HAP-1 (cell line): ENCODE data around the gene TBC1D7.

ENCODE experiments used
- DNase-seq, 2 experiments: peaks; one replicate each; pipeline ENCODE4 v3.0.0-alpha.2; 2016 to 2020; ENCODE audit warnings: low spot score in 2 of 2
- H3K27me3 ChIP-seq: fragments of 250-450 bp; sonication (Bioruptor Pico); 2 replicates; pipeline ENCODE4 v1.5.1; 2020; ENCODE audit warnings: low read depth, mild to moderate bottlenecking, moderate library complexity
- H3K36me3 ChIP-seq: fragments of 250-450 bp; sonication (Bioruptor Pico); replicated peaks from 2 replicates; pipeline ENCODE4 v1.5.1; 2020; ENCODE audit warnings: mild to moderate bottlenecking
- H3K4me1 ChIP-seq: fragments of 250-450 bp; sonication (Bioruptor Pico); 2 replicates; pipeline ENCODE4 v1.5.1; 2020; ENCODE audit warnings: mild to moderate bottlenecking
- H3K4me3 ChIP-seq: fragments of 250-450 bp; sonication (Bioruptor Pico); 2 replicates; pipeline ENCODE4 v1.5.1; 2020; ENCODE audit warnings: mild to moderate bottlenecking, moderate library complexity
- H3K9me3 ChIP-seq: fragments of 250-450 bp; sonication (Bioruptor Pico); 2 replicates; pipeline ENCODE4 v1.5.1; 2020; ENCODE audit warnings: mild to moderate bottlenecking, moderate library complexity
- in situ Hi-C: fragments of 300-500 bp; cut with MboI; formaldehyde crosslinking; loops from 3 replicates; pipeline ENCODE4 v1.14.3; 2020; ENCODE audit warnings: low sequenced_read_pairs, inconsistent platforms, mixed read lengths

TBC1D7 gene

GRCh38 chr6:13365320-13365719, 37.0 kb upstream of the TBC1D7 start:
- H3K4me1 ChIP-seq, result no peaks in the 10 kb centered on the region
- H3K4me3 ChIP-seq, result no peak overlapping the region
- no peaks in the 10 kb centered on the region for H3K27me3 ChIP-seq
- in situ Hi-C loops, result no loop called here
- no peak for DNase-seq
- H3K36me3 ChIP-seq, result no peaks in the 10 kb centered on the region
- H3K9me3 ChIP-seq, result no peaks in the 10 kb centered on the region

- no peaks in the 10 kb centered on the region for H3K27me3 ChIP-seq
- no peak overlapping the region for H3K4me3 ChIP-seq
- no peak for DNase-seq
- no peaks in the 10 kb centered on the region for H3K9me3 ChIP-seq
- in situ Hi-C loops, result no loop called here
- H3K36me3 ChIP-seq, result no peaks in the 10 kb centered on the region
- no peaks in the 10 kb centered on the region for H3K4me1 ChIP-seq
Observed at GRCh38 chr6:13364842-13365241, 36.5 kb upstream of the TBC1D7 start.

GRCh38 chr6:13362412-13362811, 34.1 kb upstream of the TBC1D7 start:
- Histone ChIP-seq H3K4me3 (no peak overlapping the region), H3K27me3 (no peaks in the 10 kb centered on the region), H3K36me3 (no peaks in the 10 kb centered on the region), H3K4me1 (no peaks in the 10 kb centered on the region), H3K9me3 (no peaks in the 10 kb centered on the region)
- DNase-seq, result no peak
- in situ Hi-C loops, result no loop called here

GRCh38 chr6:13360671-13361540, 32.6 kb upstream of the TBC1D7 start:
- peaks cover 9% of the 10 kb centered on the region; the same call in 1 of the 2 replicates for H3K4me1 ChIP-seq
- DNase-seq, result no peak

GRCh38 chr6:13359287-13359686, 30.9 kb upstream of the TBC1D7 start:
- Histone ChIP-seq H3K27me3 (no peaks in the 10 kb centered on the region), H3K9me3 (no peaks in the 10 kb centered on the region), H3K36me3 (no peaks in the 10 kb centered on the region), H3K4me3 (no peak overlapping the region), H3K4me1 (peaks cover 13% of the 10 kb centered on the region; the same call in 1 of the 2 replicates)
- in situ Hi-C loops, result no loop called here
- DNase-seq, result no peak

More at GRCh38 chr6:13360671-13361540, 32.6 kb upstream of the TBC1D7 start:
- Histone ChIP-seq H3K36me3 (no peaks in the 10 kb centered on the region), H3K4me3 (no peak overlapping the region), H3K9me3 (no peaks in the 10 kb centered on the region), H3K27me3 (no peaks in the 10 kb centered on the region)
- in situ Hi-C loops, result no loop called here

- Histone ChIP-seq H3K27me3 (no peaks in the 10 kb centered on the region), H3K4me3 (no peak overlapping the region), H3K36me3 (no peaks in the 10 kb centered on the region), H3K9me3 (no peaks in the 10 kb centered on the region), H3K4me1 (peaks cover 13% of the 10 kb centered on the region; the same call in 1 of the 2 replicates)
- no peak for DNase-seq
- in situ Hi-C loops, result no loop called here
Observed at GRCh38 chr6:13358511-13358910, 30.2 kb upstream of the TBC1D7 start.

GRCh38 chr6:13357551-13358075, 29.3 kb upstream of the TBC1D7 start:
- Histone ChIP-seq H3K4me1 (peaks cover 13% of the 10 kb centered on the region; the same call in 1 of the 2 replicates), H3K9me3 (no peaks in the 10 kb centered on the region), H3K36me3 (no peaks in the 10 kb centered on the region), H3K27me3 (no peaks in the 10 kb centered on the region), H3K4me3 (no peak overlapping the region)
- DNase-seq, result no peak
- in situ Hi-C loops, result no loop called here

- no peaks in the 10 kb centered on the region for H3K36me3 ChIP-seq
- peaks cover 13% of the 10 kb centered on the region; the same call in 1 of the 2 replicates for H3K4me1 ChIP-seq
- H3K9me3 ChIP-seq, result no peaks in the 10 kb centered on the region
- H3K27me3 ChIP-seq, result no peaks in the 10 kb centered on the region
- in situ Hi-C loops, result no loop called here
- no peak for DNase-seq
- H3K4me3 ChIP-seq, result no peak overlapping the region
Observed at GRCh38 chr6:13355999-13356785, 27.9 kb upstream of the TBC1D7 start.

- Histone ChIP-seq H3K4me3 (no peak overlapping the region), H3K9me3 (no peaks in the 10 kb centered on the region), H3K4me1 (peaks cover 13% of the 10 kb centered on the region; the same call in 1 of the 2 replicates), H3K36me3 (no peaks in the 10 kb centered on the region), H3K27me3 (no peaks in the 10 kb centered on the region)
- peak in 1 of 2 experiments; percentile 38 for DNase-seq
- in situ Hi-C loops, result no loop called here
Observed at GRCh38 chr6:13355043-13355945, 27.0 kb upstream of the TBC1D7 start.

- DNase-seq, result no peak
- in situ Hi-C loops, result no loop called here
- H3K27me3 ChIP-seq, result no peaks in the 10 kb centered on the region
- H3K36me3 ChIP-seq, result no peaks in the 10 kb centered on the region
- H3K4me3 ChIP-seq, result no peak overlapping the region
- H3K9me3 ChIP-seq, result no peaks in the 10 kb centered on the region
- H3K4me1 ChIP-seq, result peaks cover 13% of the 10 kb centered on the region; the same call in 1 of the 2 replicates
Observed at GRCh38 chr6:13354331-13355042, 26.1 kb upstream of the TBC1D7 start.

GRCh38 chr6:13352165-13352564, 23.8 kb upstream of the TBC1D7 start:
- DNase-seq, result no peak
- in situ Hi-C loops, result no loop called here
- Histone ChIP-seq H3K4me1 (peaks cover 11% of the 10 kb centered on the region; the same call in 1 of the 2 replicates), H3K9me3 (no peaks in the 10 kb centered on the region), H3K27me3 (no peaks in the 10 kb centered on the region), H3K36me3 (no peaks in the 10 kb centered on the region), H3K4me3 (no peak overlapping the region)

GRCh38 chr6:13351271-13351670, 22.9 kb upstream of the TBC1D7 start:
- no peaks in the 10 kb centered on the region for H3K9me3 ChIP-seq
- H3K4me3 ChIP-seq, result no peak overlapping the region
- H3K4me1 ChIP-seq, result peaks cover 6% of the 10 kb centered on the region; the same call in 1 of the 2 replicates
- in situ Hi-C loops, result no loop called here
- H3K27me3 ChIP-seq, result no peaks in the 10 kb centered on the region
- H3K36me3 ChIP-seq, result no peaks in the 10 kb centered on the region
- no peak for DNase-seq
